ENCODE data around the gene KRT4.

Gene KRT4

GRCh38 chr12:52760623-52761022, 53.3 kb downstream of the KRT4 start:
- no peak overlapping the region for H3K4me3 ChIP-seq (ENCODE audit: low read length)
- no peak overlapping the region for H3K4me2 ChIP-seq (ENCODE audit: low read length)
- no peaks in the 10 kb centered on the region for H3F3A ChIP-seq (ENCODE audit: control insufficient read depth, insufficient read depth)
- H3K9me3 ChIP-seq (ENCODE audit: control insufficient read depth, insufficient read depth, low read length), result peaks cover 11% of the 10 kb centered on the region; the same call in 1 of the 2 replicates
- TF ChIP-seq CTCF (IDR thresholded peaks at IDR 0.05; ENCODE audit: low read depth, low read length, poor library complexity, severe bottlenecking) (no peak), EZH2phosphoT487 (IDR thresholded peaks at IDR 0.05; ENCODE audit: borderline replicate concordance, low read length) (no peak)
- H3K36me3 ChIP-seq (ENCODE audit: control insufficient read depth, low read length), result no peaks in the 10 kb centered on the region
- H3K27me3 ChIP-seq (ENCODE audit: control insufficient read depth, low read length), result peaks cover 7% of the 10 kb centered on the region; the same call in 1 of the 2 replicates
- no peaks in the 10 kb centered on the region for H3K9me2 ChIP-seq (replicated peaks; ENCODE audit: control insufficient read depth, low read length)
- no peak overlapping the region for H3K27ac ChIP-seq (ENCODE audit: low read depth, low read length)
- no peaks in the 10 kb centered on the region for H4K20me1 ChIP-seq (ENCODE audit: control insufficient read depth, insufficient read depth, low read depth, low read length)
- no peaks in the 10 kb centered on the region for H3K79me2 ChIP-seq (ENCODE audit: control insufficient read depth, low read length)
- H3K4me1 ChIP-seq (ENCODE audit: control insufficient read depth, low read length), result no peaks in the 10 kb centered on the region

- H3K9me2 ChIP-seq (replicated peaks; ENCODE audit: control insufficient read depth, low read length), result no peaks in the 10 kb centered on the region
- no peaks in the 10 kb centered on the region for H3K4me1 ChIP-seq (ENCODE audit: control insufficient read depth, low read length)
- no peaks in the 10 kb centered on the region for H3K36me3 ChIP-seq (ENCODE audit: control insufficient read depth, low read length)
- no peak overlapping the region for H3K4me2 ChIP-seq (ENCODE audit: low read length)
- no peaks in the 10 kb centered on the region for H3K79me2 ChIP-seq (ENCODE audit: control insufficient read depth, low read length)
- peaks cover 7% of the 10 kb centered on the region; the same call in 1 of the 2 replicates for H3K27me3 ChIP-seq (ENCODE audit: control insufficient read depth, low read length)
- no peak overlapping the region for H3K4me3 ChIP-seq (ENCODE audit: low read length)
- no peaks in the 10 kb centered on the region for H3F3A ChIP-seq (ENCODE audit: control insufficient read depth, insufficient read depth)
- peaks cover 11% of the 10 kb centered on the region; the same call in 1 of the 2 replicates for H3K9me3 ChIP-seq (ENCODE audit: control insufficient read depth, insufficient read depth, low read length)
- no peaks in the 10 kb centered on the region for H4K20me1 ChIP-seq (ENCODE audit: control insufficient read depth, insufficient read depth, low read depth, low read length)
- TF ChIP-seq CTCF (IDR thresholded peaks at IDR 0.05; ENCODE audit: low read depth, low read length, poor library complexity, severe bottlenecking) (no peak), EZH2phosphoT487 (IDR thresholded peaks at IDR 0.05; ENCODE audit: borderline replicate concordance, low read length) (no peak)
- no peak overlapping the region for H3K27ac ChIP-seq (ENCODE audit: low read depth, low read length)
Observed at GRCh38 chr12:52759695-52760094, 54.2 kb downstream of the KRT4 start.

GRCh38 chr12:52759218-52759617, 54.7 kb downstream of the KRT4 start:
- H3K4me3 ChIP-seq (ENCODE audit: low read length), result no peak overlapping the region
- TF ChIP-seq CTCF (IDR thresholded peaks at IDR 0.05; ENCODE audit: low read depth, low read length, poor library complexity, severe bottlenecking), result no peak
- no peak for TF ChIP-seq EZH2phosphoT487 (IDR thresholded peaks at IDR 0.05; ENCODE audit: borderline replicate concordance, low read length)
- peaks cover 11% of the 10 kb centered on the region; the same call in 1 of the 2 replicates for H3K9me3 ChIP-seq (ENCODE audit: control insufficient read depth, insufficient read depth, low read length)
- H3F3A ChIP-seq (ENCODE audit: control insufficient read depth, insufficient read depth), result no peaks in the 10 kb centered on the region
- H3K9me2 ChIP-seq (replicated peaks; ENCODE audit: control insufficient read depth, low read length), result no peaks in the 10 kb centered on the region
- no peaks in the 10 kb centered on the region for H3K79me2 ChIP-seq (ENCODE audit: control insufficient read depth, low read length)
- no peaks in the 10 kb centered on the region for H3K36me3 ChIP-seq (ENCODE audit: control insufficient read depth, low read length)
- no peak overlapping the region for H3K4me2 ChIP-seq (ENCODE audit: low read length)
- peaks cover 7% of the 10 kb centered on the region; the same call in 1 of the 2 replicates for H3K27me3 ChIP-seq (ENCODE audit: control insufficient read depth, low read length)
- H3K27ac ChIP-seq (ENCODE audit: low read depth, low read length), result no peak overlapping the region
- H3K4me1 ChIP-seq (ENCODE audit: control insufficient read depth, low read length), result no peaks in the 10 kb centered on the region
- H4K20me1 ChIP-seq (ENCODE audit: control insufficient read depth, insufficient read depth, low read depth, low read length), result no peaks in the 10 kb centered on the region
